Stimulated activated CD4-positive, alpha-beta T cell treated with anti-CD3 and anti-CD28 coated beads, Interleukin-2, amount 100 ng/mL, for 4 hours (primary cell): ENCODE measurements around the gene ETFA.

Experiments
- DNase-seq: peaks from one replicate; pipeline ENCODE4 v3.0.0-alpha.2; 2020; ENCODE audit warnings: low read depth

Gene ETFA

DNA sequence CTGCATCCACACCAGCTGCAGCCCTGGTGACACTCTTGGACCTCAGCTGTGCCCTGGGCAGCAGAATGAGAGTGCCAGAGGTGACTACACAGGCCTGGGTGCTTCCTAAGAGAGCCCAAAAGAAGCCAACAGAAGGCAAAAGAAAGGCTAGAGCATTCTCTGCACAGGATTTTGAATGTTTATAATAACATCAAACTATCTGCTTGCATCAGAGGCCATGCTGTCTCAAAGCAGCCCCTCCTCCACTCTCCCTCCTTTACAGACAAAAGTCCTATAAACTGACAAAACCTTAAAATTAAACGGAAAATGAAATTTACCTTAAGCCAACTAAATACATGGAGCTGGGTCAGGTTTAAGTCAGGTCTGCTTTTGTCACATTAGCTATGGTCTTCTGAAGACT lies 95.6 kb downstream of the ETFA start:
- DNase-seq, result no peak

DNA sequence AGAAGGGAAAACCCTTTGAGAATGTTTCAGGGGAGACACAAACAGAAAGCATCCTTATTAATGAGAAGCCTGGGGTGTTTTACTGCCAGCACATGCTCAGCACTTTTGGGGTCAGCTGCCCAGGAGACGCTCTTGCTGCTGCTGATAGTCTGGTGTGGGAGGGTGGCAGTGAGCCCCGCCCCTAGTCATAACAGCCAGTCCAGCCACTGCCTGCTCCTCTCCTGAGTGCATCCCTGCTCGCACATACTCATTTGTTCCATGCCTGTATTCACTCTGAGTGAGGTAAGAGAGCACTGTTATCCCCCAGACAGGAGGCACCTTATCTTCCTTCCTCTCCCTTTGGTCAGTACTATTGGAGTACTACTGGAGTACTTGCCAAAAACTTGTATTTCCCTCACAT lies 101.3 kb downstream of the ETFA start:
- no peak for DNase-seq

- no peak for DNase-seq
Observed at GRCh38 chr15:76209523-76209922, 101.7 kb downstream of the ETFA start.

GRCh38 chr15:76208786-76209424 lies 102.4 kb downstream of the ETFA start:
- DNase-seq, result peak; percentile 12

DNA sequence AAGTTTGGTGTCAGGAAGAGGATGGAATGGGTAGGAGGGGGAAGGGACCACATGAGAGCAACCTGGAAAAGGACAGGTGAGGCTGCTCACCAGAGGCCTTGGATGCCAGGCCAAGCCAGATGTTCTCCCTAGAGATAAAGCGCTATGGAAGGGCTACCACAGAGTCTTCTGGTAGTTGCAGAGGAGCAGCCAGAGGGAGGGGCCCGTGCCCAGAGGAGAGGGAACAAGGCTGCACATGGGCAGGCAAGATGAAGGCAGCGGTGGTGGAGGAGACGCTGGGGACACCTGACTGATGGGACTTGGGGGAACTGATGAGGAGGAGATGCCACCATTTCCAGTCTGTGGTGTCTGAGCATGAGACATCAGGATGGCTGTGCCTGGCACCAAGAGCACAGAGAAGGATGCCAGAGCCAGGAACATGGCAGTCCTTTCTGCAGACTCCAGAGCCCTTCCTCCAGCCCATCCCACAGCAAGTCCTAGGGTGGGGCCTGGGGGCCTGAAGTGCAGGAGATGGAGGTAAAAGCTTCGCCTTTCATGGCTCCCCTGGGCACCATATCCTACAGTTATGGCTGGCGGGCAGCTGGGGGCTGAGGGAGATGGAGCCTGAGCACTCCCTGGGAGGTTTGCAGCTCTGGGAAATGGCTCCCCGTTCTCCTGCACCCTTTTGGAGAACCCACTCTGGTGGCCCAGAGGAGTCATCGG lies 103.0 kb downstream of the ETFA start:
- no peak for DNase-seq

DNA sequence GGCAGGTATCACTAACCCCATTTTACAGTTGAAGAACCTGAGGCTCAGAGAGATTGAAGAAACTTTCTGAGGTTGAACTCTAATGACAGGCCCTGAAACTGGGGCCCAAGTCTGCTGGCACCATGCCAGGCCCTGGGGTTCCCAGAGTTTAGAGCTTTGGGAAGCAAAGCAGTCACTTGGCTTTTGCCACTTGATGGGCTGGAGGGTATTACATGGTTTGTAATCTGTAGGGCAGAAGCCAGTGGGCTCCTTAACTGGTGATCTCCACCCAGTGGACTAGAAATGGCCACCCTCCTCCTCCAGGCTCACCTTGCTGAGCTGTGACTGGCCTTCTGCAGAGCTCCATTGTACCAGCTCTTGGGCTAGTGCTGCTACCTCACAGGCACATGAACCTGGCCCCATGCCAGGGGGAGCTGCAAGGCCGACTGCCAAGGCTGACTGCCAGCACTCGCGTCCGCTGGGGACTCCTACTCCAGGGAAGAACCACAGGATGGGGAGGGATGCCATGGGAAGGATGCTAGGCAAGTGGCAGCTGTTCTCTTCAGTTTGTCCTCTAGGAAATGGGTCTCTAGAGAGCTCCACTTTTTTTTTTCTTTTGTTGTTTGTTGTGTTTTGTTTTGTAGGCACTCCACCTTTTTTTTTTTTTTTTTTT lies 104.8 kb downstream of the ETFA start:
- DNase-seq, result no peak

GRCh38 chr15:76204916-76205460 lies 106.3 kb downstream of the ETFA start:
- no peak for DNase-seq

- DNase-seq, result no peak
Observed at GRCh38 chr15:76204109-76204845, 107.0 kb downstream of the ETFA start.

DNA sequence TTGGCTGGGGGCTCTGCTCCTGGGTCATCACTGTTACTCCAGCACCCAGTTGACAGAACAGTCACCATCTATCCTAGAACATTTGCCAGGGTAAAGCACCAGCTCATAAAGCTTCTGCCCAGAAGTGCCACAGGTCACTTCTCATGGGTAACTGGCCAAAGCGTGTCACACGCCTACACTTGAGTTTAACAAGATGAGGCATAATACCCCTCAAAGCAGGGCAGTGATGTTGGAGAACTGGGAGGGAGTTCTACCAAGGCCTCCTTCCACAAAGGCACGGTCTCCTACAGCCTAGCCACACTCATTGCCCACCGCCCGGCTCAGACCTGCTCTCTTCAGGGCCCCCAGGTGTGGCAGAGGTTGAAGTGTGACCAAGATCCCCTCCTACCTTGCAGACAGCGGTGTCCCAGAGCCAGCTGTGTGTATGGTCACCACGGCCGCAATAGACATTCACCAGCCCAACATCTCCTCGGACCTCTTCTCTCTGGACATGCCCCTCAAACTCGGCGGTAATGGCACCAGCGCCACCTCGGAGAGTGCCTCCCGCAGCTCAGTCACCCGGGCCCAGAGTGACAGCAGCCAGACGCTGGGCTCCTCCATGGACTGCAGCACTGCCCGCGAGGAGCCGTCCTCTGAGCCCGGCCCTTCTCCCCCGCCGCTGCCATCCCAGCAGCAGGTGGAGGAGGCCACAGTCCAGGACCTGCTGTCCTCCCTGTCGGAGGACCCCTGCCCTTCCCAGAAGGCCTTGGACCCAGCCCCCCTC lies 107.7 kb downstream of the ETFA start:
- no peak for DNase-seq

DNA sequence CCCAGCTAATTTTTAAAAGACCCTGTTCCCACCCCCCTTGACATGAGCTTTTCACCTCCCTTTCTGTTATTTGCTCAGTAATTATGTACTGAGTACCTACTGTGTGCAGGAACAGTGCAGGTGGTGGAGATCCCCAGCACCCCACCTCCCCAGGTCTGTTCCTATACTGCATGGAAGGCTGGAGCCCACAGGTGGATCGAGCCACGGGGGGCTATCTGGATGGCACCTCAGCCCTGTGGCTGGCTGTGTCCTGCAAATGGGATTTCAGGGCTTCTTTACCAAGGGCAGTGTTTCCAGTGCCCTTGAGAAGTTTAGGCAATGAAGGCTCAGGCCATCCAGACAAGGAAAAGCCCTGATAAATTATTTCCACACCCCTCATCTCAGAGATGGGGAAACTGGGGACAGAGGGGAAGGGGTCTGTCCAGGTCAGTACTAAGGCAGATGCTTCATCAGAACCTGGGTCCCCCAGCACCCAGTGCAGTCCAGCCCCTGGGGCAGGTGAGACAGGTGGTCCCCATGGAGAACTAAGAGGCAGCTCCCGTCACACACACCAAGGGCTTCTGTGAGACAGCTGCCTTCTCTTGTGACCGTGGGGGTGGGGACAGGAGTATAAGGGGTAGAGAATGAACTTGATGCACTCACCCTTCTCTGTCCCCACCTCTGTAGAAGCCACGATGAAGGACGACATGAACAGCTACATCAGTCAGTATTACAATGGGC lies 109.6 kb downstream of the ETFA start:
- no peak for DNase-seq

- no peak for DNase-seq
Observed at GRCh38 chr15:76200641-76201105, 110.6 kb downstream of the ETFA start.

DNA sequence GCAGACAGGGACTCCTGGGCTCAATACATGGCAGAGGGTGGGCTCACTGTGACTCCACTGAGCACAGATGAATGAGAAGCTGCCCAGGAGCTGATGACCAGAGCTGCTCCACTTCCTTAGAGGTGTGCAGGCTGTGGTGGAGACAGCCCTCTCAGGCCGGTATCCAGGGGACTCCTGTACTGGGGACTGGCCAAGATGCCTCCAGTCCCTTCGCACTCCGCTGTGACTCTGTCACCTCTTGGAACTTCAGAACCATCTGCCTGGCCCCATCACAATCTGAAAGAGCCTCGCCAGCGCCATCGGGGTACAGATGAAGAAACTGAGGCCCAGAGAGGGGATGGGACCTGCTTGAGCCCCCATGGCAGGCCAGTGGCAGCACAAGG lies 111.2 kb downstream of the ETFA start:
- DNase-seq, result no peak

DNA sequence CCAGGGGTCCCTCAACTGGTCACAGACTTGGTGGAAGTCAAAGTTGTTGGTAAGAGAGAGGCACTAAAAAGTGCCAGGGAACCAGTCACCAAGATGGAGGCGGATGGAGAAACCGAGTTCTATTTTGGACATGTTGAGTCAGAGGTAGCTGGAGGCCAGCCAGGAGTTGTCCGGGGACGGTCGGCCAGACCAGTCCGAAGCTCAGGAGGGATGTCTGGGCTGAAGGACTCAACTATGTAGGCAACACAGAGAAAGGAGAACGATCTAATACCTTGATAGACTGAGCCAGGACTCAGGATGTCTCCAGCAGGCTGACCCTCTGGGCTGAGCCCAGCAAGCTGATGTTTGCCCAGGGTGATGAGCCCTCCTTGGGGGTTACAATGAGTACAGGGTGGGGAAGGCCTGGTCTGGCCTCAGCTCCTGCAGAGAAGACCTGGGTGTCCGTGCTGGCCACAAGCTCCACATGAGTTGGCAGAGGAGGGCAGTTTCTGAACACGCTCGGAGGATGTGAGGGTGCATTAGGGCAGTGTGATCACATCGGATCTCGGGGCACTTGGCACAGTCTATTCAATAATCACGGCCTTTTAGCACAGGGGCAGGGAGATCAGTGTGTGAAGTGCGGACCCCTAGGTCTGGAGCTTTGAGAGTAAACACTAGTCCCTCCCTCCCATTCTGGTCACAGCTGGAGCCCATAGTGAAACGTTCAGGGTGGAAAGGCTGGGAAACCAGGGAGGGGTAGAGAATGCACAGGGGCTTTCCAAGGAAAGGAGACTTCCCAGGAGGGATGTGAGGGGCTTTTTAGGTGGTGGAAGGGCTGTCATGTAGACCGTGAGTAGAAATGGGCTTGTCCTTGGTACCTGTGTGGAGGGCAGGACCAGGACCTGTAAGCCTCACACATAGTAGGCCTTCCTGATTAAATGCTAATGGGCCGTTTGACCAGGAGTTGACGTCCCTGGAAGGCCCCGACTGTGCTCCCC lies 111.9 kb downstream of the ETFA start:
- DNase-seq, result no peak

DNA sequence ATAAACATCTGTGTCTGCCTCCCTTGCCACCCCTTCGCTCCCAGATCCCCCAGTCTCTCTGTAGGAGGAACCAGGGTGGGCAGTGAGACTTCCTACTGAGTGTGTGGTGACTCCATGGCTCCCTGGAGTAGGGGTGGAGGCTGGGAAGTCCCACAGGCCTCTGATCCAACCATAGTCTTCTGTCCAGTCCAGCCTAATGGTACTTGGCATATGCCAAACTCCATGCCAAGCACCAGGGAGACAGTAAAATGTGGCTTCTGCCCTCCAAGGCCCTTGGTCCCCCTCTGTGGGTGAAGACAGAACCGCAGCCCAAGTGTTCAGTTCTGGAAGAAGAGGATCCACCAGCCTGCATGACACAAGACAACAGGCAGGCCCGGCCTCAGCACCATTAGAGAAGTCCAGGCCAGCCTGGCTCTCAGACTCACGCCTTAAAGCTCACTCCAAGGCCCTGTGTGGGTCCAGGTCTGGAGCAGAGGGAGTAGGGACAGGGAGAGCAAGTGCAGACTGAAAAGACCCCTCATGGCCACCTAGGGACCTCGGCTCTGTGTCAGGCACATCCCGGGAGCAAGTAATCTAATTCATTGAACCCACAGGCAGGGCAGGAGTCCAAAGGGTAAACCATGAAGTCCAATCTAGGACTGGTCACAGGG lies 112.7 kb downstream of the ETFA start:
- DNase-seq, result no peak

GRCh38 chr15:76197703-76198455 lies 113.4 kb downstream of the ETFA start:
- DNase-seq, result no peak

DNA sequence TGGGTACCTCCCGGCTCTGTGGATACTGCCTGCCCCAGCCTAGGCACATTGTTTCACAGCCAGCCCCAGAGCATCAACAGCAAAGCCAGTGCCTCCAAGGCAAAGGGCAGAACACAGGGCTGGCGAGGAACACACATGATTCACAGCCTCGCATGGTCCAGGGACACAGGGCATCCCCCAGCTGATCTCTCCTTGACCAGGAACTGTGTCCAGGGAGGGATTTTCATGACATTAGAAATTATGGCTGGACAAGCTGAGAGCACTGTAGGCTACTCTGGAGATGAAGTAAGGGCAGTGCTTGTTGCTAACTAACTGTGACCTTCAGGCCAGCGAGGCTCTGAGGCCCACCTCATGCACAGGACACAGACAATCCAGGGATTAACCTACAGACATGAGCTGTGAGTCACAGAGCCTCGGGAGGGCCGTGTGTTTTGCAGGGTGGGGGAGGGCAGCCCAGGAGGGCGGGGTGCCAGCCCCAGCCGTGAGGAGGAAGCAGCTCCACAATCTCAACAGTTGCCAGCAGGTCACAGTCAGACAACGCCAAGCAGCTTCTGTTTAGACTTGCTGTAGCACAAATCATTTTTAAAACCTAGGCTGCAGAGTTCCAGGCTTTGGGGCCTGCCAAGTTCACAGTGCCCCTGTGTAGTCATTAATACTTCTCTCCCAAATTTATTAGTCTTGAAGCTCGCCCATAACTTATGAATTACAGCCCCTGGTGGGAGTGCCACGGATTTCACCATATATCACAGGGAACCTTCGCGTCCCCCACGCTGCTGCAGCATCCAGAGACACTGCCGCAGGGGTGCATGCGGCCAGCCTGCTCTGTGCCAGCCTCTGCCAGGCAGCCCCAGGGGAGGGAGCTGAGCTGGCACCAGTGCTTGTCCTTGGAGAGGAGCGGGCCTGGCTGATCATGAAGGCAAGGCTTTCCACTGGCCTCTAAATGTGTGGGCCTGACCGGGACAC lies 114.7 kb downstream of the ETFA start:
- no peak for DNase-seq
